Stimulated activated CD8-positive, alpha-beta memory T cell treated with anti-CD3 and anti-CD28 coated beads, Interleukin-7, amount 100 ng/mL, for 24 hours (primary cell): ENCODE measurements around the gene MUC21.

ENCODE experiments used
- DNase-seq: peaks from one replicate; pipeline ENCODE4 v3.0.0-alpha.2; 2020; ENCODE audit warnings: low read depth

Gene MUC21

GRCh38 chr6:30983439-30983838, at the start of gene MUC21:
Gene MUC21 (plus strand): TSS chr6:30983718. CDS start chr6:30983959, 241 bp downstream.
- DNase-seq: no peak

- no peak for DNase-seq
Observed at GRCh38 chr6:30935018-30935417, 48.5 kb upstream of the MUC21 start.

- no peak for DNase-seq
Observed at GRCh38 chr6:30937265-30937664, 46.3 kb upstream of the MUC21 start.

- DNase-seq: no peak
Observed at GRCh38 chr6:30938730-30939129, 44.8 kb upstream of the MUC21 start.

- no peak for DNase-seq
Observed at GRCh38 chr6:30939473-30939872, 44.0 kb upstream of the MUC21 start.

GRCh38 chr6:30940361-30940986, 43.0 kb upstream of the MUC21 start, which contains the start of gene MUCL3:
Gene MUCL3 (plus strand): TSS chr6:30940973. CDS start chr6:30941000, 27 bp downstream.
- DNase-seq: no peak

- DNase-seq: no peak
Observed at GRCh38 chr6:30942338-30943060, 41.0 kb upstream of the MUC21 start.

- no peak for DNase-seq
Observed at GRCh38 chr6:30944051-30944450, 39.5 kb upstream of the MUC21 start.

- no peak for DNase-seq
Observed at GRCh38 chr6:30945281-30945680, 38.2 kb upstream of the MUC21 start.

- DNase-seq: no peak
Observed at GRCh38 chr6:30947231-30947630, 36.3 kb upstream of the MUC21 start.

- no peak for DNase-seq
Observed at GRCh38 chr6:30948811-30949210, 34.7 kb upstream of the MUC21 start.

GRCh38 chr6:30951907-30952469, 31.5 kb upstream of the MUC21 start:
- DNase-seq: no peak

GRCh38 chr6:30954631-30955366, 28.7 kb upstream of the MUC21 start:
- DNase-seq: no peak

- DNase-seq: peak; percentile 67
Observed at GRCh38 chr6:30955367-30956042, 28.0 kb upstream of the MUC21 start.

- no peak for DNase-seq
Observed at GRCh38 chr6:30957716-30958115, 25.8 kb upstream of the MUC21 start.

GRCh38 chr6:30960907-30961673, 22.4 kb upstream of the MUC21 start:
- no peak for DNase-seq

- DNase-seq: no peak
Observed at GRCh38 chr6:30962716-30963115, 20.8 kb upstream of the MUC21 start.

GRCh38 chr6:30963641-30964040, 19.9 kb upstream of the MUC21 start:
- no peak for DNase-seq

GRCh38 chr6:30964075-30964474, 19.4 kb upstream of the MUC21 start:
- no peak for DNase-seq

- no peak for DNase-seq
Observed at GRCh38 chr6:30965140-30965601, 18.3 kb upstream of the MUC21 start.

GRCh38 chr6:30966154-30966553, 17.4 kb upstream of the MUC21 start:
- DNase-seq: no peak
